CD14-positive monocyte (primary cell): Measurements from ENCODE around the gene ARHGEF19. TPM values are rescaled to one million over a fixed set of nuclear protein-coding genes. Genes with fewer than 3 reads are reported as not detected.

Experiments used
- DNase-seq, 3 donors: peaks; one replicate each; pipeline ENCODE4 v3.0.0-alpha.2; 2011 to 2022
- H2AFZ ChIP-seq: 2 replicates; pipeline ENCODE4 v1.6.0; 2012; ENCODE audit warnings: mild to moderate bottlenecking, low read depth, low read length, inconsistent platforms; ENCODE audit not compliant: insufficient read depth, poor library complexity, severe bottlenecking
- H3K27ac ChIP-seq, 2 donors: 1 replicate in 1 of 2; 2 replicates in 1 of 2; pipeline ENCODE4 v1.5.1; 2012 to 2013; ENCODE audit warnings: low read length in 2 of 2, control low read depth in 1 of 2, inconsistent platforms in 1 of 2, low read depth in 1 of 2, mild to moderate bottlenecking in 1 of 2
- H3K27me3 ChIP-seq, 2 donors: one replicate each; pipeline versions ENCODE4 v1.6.0 to v1.6.1; 2011 to 2013; ENCODE audit warnings: low read length in 2 of 2; ENCODE audit not compliant: control insufficient read depth in 2 of 2, insufficient read depth in 2 of 2
- H3K36me3 ChIP-seq, 2 donors: replicated peaks in 1 of 2; 1 replicate in 1 of 2; 2 replicates in 1 of 2; pipeline versions ENCODE4 v1.5.1 to v1.6.1; 2012 to 2013; ENCODE audit warnings: low read length in 2 of 2, control low read depth in 1 of 2, inconsistent platforms in 1 of 2, mild to moderate bottlenecking in 1 of 2; ENCODE audit not compliant: insufficient read depth in 2 of 2, control insufficient read depth in 1 of 2
- H3K4me1 ChIP-seq, 2 donors: 1 replicate in 1 of 2; 2 replicates in 1 of 2; pipeline versions ENCODE4 v1.5.1 to v1.6.1; 2012 to 2013; ENCODE audit warnings: low read length in 2 of 2, control low read depth in 1 of 2, inconsistent platforms in 1 of 2, mild to moderate bottlenecking in 1 of 2, moderate library complexity in 1 of 2; ENCODE audit not compliant: insufficient read depth in 2 of 2, control insufficient read depth in 1 of 2
- H3K4me2 ChIP-seq: replicated peaks from 2 replicates; pipeline ENCODE3; 2012; ENCODE audit warnings: low read length, moderate library complexity, mild to moderate bottlenecking; ENCODE audit not compliant: poor library complexity, severe bottlenecking; ENCODE audit errors: extremely low read depth
- H3K4me3 ChIP-seq, 3 experiments: fragments of 200-600 bp in 1 of 3; sonication (generic) in 1 of 3; replicated peaks in 1 of 3; 1 replicate in 2 of 3; 2 replicates in 1 of 3; pipeline ENCODE4 v1.5.1; 2011 to 2013; ENCODE audit warnings: low read length in 3 of 3, mild to moderate bottlenecking in 3 of 3, control low read depth in 2 of 3, low read depth in 2 of 3, inconsistent platforms in 1 of 3, moderate library complexity in 1 of 3
- H3K79me2 ChIP-seq: 2 replicates; pipeline ENCODE4 v1.6.0; 2012; ENCODE audit warnings: mild to moderate bottlenecking, control low read depth, inconsistent platforms, low read length, moderate library complexity; ENCODE audit not compliant: insufficient read depth
- H3K9ac ChIP-seq: 2 replicates; pipeline ENCODE4 v1.6.0; 2017; ENCODE audit warnings: low read length, mild to moderate bottlenecking; ENCODE audit not compliant: insufficient read depth, poor library complexity, severe bottlenecking
- H3K9me3 ChIP-seq, 2 donors: replicated peaks in 1 of 2; 1 replicate in 1 of 2; 2 replicates in 1 of 2; pipeline versions ENCODE4 v1.5.1 to v1.6.1; 2012 to 2013; ENCODE audit warnings: low read length in 2 of 2, control low read depth in 1 of 2; ENCODE audit not compliant: control insufficient read depth in 1 of 2, insufficient read depth in 1 of 2
- H4K20me1 ChIP-seq: 2 replicates; pipeline ENCODE4 v1.6.0; 2012; ENCODE audit warnings: mild to moderate bottlenecking, low read length, control low read depth, moderate library complexity; ENCODE audit not compliant: insufficient read depth
- H3K27ac Mint-ChIP-seq, 7 donors: one replicate each; pipeline ENCODE4 v1.8.0; 2020; ENCODE audit warnings: mild to moderate bottlenecking in 7 of 7, mixed read lengths in 7 of 7, moderate library complexity in 6 of 7, inconsistent platforms in 2 of 7
- H3K27me3 Mint-ChIP-seq, 3 donors: one replicate each; pipeline ENCODE4 v1.8.0; 2021 to 2022; ENCODE audit warnings: low read depth in 3 of 3, mild to moderate bottlenecking in 3 of 3, mixed read lengths in 3 of 3, moderate library complexity in 3 of 3, inconsistent platforms in 1 of 3
- H3K36me3 Mint-ChIP-seq, 2 donors: one replicate each; pipeline ENCODE4 v1.8.0; 2020; ENCODE audit warnings: mixed read lengths in 2 of 2, inconsistent platforms in 1 of 2, mild to moderate bottlenecking in 1 of 2
- H3K4me1 Mint-ChIP-seq: one replicate; pipeline ENCODE4 v1.8.0; 2020; ENCODE audit warnings: mild to moderate bottlenecking, mixed read lengths
- H3K4me3 Mint-ChIP-seq, 2 donors: one replicate each; pipeline ENCODE4 v1.8.0; 2020; ENCODE audit warnings: mild to moderate bottlenecking in 2 of 2, mixed read lengths in 2 of 2, moderate library complexity in 1 of 2
- H3K9me3 Mint-ChIP-seq, 7 donors: one replicate each; pipeline ENCODE4 v1.8.0; 2020 to 2022; ENCODE audit warnings: mixed read lengths in 7 of 7, mild to moderate bottlenecking in 6 of 7, moderate library complexity in 6 of 7, inconsistent platforms in 2 of 7
- CTCF ChIP-seq: fragments of 200-600 bp; IDR thresholded peaks from one replicate; pipeline ENCODE4 v1.8.0; 2022; ENCODE audit warnings: antibody characterized with exemption, mild to moderate bottlenecking
- WGBS: methylation state at CpG from one replicate; pipeline ENCODE4 v1.1.5; 2013; ENCODE audit warnings: missing lambda C conversion rate; ENCODE audit not compliant: insufficient coverage; 5-methylcytosine and 5-hydroxymethylcytosine counted together
- intact Hi-C, 2 donors: fragments of 100-400 bp; cut with micrococcal nuclease; formaldehyde crosslinking; loops; one replicate each; pipeline versions ENCODE4 v1.15.0 to v1.15.1; 2023
- polyA plus RNA-seq, 3 donors: library from polyadenylated mRNA; depleted of rRNA in 1 of 3; unstranded in 2 of 3; stranded (reverse) in 1 of 3; fragments of 300-500 nt in 2 of 3; fragments of >200 nt in 1 of 3; fragmentation: Illumina TruSeq in 2 of 3; gene quantifications; 1 replicate in 2 of 3; 2 replicates in 1 of 3; pipeline ENCODE4 v1.2.3, GENCODE V29; 2012 to 2021

ARHGEF19 gene
- polyA plus RNA-seq, 3 donors, result 2.2 to 7.9 (median 2.3) TPM

- H3K9me3 ChIP-seq, result peaks cover 19 to 22% of the 10 kb centered on the region in 2 donors
- H3K36me3 ChIP-seq, result no peaks in the 10 kb centered on the region
- peak overlapping the region in 1 of 3 experiments; percentile 32 for H3K4me3 ChIP-seq
- DNase-seq, result peak in 1 of 3 donors; percentile 21
- H3K9me3 Mint-ChIP-seq, result peaks cover 6 to 23% (median 18%) of the 10 kb centered on the region in 7 donors
- peaks cover 18 to 48% of the 10 kb centered on the region in 2 donors for H3K27me3 ChIP-seq
- peak overlapping the region in 1 of 2 donors; percentile 87 for H3K4me3 Mint-ChIP-seq
- no peak for TF ChIP-seq CTCF
- H3K4me1 Mint-ChIP-seq, result peaks cover 26% of the 10 kb centered on the region
- H3K9ac ChIP-seq, result no peak overlapping the region
- H3K27me3 Mint-ChIP-seq, result peaks cover 38 to 52% (median 43%) of the 10 kb centered on the region in 3 donors
- peak overlapping the region; percentile 39 for H3K4me2 ChIP-seq
- no peaks in the 10 kb centered on the region for H4K20me1 ChIP-seq
- peaks cover 15 to 18% of the 10 kb centered on the region in 2 donors for H3K4me1 ChIP-seq
- H2AFZ ChIP-seq, result no peak overlapping the region
- intact Hi-C loops, result no loop called here
- peaks cover 7 to 10% of the 10 kb centered on the region in 2 donors for H3K36me3 Mint-ChIP-seq
- H3K79me2 ChIP-seq, result no peaks in the 10 kb centered on the region
- no peak overlapping the region for H3K27ac ChIP-seq
- WGBS, result 40% methylated on average over 33 of the region's 46 CpGs
- H3K27ac Mint-ChIP-seq, result no peak overlapping the region
Measured at GRCh38 chr1:16226490-16227179, 14.2 kb upstream of the ARHGEF19 start.

- Mint-ChIP-seq H3K36me3 (peaks cover 4 to 7% of the 10 kb centered on the region in 2 donors), H3K27ac (no peak overlapping the region)
Measured at GRCh38 chr1:16226129-16226489, 13.7 kb upstream of the ARHGEF19 start.

More at GRCh38 chr1:16226129-16226489, 13.7 kb upstream of the ARHGEF19 start:
- no peaks in the 10 kb centered on the region for H4K20me1 ChIP-seq
- no peak for DNase-seq
- no peak overlapping the region for H3K4me2 ChIP-seq
- H3K4me3 ChIP-seq, result no peak overlapping the region
- no peaks in the 10 kb centered on the region for H3K36me3 ChIP-seq
- H2AFZ ChIP-seq, result no peak overlapping the region
- TF ChIP-seq CTCF, result no peak
- no peak overlapping the region for H3K9ac ChIP-seq
- H3K27ac ChIP-seq, result no peak overlapping the region
- H3K4me1 ChIP-seq, result peaks cover 15 to 18% of the 10 kb centered on the region in 2 donors
- H3K9me3 ChIP-seq, result peaks cover 19 to 22% of the 10 kb centered on the region in 2 donors
- H3K27me3 Mint-ChIP-seq, result peaks cover 38 to 55% (median 47%) of the 10 kb centered on the region in 3 donors
- intact Hi-C loops, result no loop called here
- H3K4me3 Mint-ChIP-seq, result peak overlapping the region in 1 of 2 donors; percentile 87
- 87% methylated on average over 5 of the region's 7 CpGs for WGBS
- peaks cover 18 to 48% of the 10 kb centered on the region in 2 donors for H3K27me3 ChIP-seq
- peaks cover 26% of the 10 kb centered on the region for H3K4me1 Mint-ChIP-seq
- H3K9me3 Mint-ChIP-seq, result peaks cover 6 to 23% (median 18%) of the 10 kb centered on the region in 7 donors
- no peaks in the 10 kb centered on the region for H3K79me2 ChIP-seq
